Activated T-helper 1 cell treated with anti-CD3 and anti-CD28 coated beads, Interleukin-2, amount 50 U/mL, for 16 hours (primary cell): ENCODE data around the gene DNAJB9.
A peak's percentile ranks its signal among the peaks of the same experiment; 100 is the strongest.

ENCODE experiments used
- DNase-seq, 2 donors: peaks; one replicate each; pipeline ENCODE4 v3.0.0-alpha.2; 2020; ENCODE audit warnings: low read depth in 1 of 2, low spot score in 1 of 2

The DNAJB9 gene

GRCh38 chr7:108568801-108569380 lies 783 bp upstream of the DNAJB9 start:
- no peak for DNase-seq

DNA sequence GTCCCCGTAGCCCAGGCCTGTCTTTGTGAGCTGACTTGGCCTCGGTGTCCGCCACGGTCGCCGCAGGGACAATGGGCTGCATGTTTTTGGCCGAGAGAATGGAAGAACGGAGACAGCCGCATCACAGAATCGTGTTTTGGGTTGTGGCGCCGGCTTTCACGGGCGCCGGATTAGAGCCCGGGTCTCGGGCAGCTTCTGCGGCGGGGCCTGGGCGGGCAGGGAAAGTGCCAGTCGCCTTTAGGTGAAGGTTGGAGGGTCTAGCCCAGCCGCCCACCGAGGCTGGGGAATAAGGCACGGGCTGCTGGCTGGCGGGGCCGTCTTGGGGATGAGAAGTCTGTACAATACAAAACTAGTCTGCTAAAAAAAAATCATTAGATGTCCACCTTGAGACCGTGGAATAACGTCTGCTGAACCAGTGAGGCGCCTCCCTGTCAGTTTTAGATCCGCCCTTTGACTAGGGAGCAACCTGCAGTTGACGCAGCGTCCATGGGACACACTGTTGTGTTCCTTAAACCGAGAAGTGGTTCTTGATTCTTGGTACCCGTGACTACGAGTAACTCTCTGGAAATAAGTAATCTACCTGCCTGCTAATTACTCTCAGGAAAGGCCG lies 577 bp downstream of the DNAJB9 start:
- DNase-seq, result peak in 1 of 2 donors; percentile 31

DNA sequence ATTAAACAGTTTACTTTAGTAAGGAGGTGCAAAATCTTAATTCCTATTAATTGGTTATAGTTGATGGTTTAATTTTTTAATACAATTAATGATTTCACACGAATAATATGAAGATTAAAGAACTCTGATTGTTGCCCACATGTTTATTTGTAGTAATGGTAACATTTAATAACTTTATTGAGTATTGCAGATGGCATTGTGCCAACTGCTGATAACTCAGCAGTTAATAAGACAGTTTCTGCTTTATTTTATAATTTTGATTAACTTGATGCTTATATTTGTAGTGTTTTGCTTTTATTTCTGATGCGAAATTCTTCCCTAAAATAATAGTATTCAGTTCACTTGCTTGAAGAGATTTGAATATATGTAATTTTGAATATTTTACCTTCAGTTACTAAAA lies 2.8 kb downstream of the DNAJB9 start:
- DNase-seq, result no peak

DNA sequence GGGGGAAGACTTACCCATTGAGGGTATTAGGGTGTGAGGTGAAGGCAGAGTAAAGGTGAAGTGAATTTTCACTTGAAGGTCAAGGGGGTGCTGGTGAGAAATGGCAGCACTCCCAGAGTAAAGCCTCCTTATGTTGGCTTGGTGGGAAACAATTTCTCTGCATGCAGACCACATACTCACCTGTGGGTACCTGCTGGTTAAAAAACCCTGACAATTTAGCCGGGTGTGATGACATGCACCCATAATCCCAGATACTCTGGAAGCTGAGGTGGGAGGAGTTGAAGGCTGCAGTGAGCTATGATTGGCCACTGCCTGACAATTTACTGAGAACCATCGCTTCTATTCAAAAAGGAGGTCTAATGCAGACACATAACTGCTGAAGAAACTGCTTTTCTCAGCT lies 5.5 kb downstream of the DNAJB9 start:
- no peak for DNase-seq

DNA sequence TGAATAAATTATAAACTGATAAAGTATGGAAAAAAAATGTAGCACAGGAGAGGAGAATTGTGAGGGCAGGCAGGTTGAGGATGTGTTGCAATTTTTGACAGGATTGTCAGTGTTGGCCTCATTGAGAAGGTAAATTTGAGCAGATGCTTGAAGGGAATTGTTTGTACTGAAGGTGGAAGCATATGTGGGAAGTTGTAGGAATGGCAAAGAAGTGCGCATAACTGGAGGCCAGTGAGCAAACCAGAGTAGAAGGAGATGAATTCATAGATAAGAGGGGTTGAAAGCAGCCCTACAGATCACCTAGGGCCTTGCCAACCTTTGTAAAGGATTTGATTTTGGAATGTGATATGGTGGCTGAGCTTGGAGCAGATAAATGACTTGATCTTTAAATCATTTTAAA lies 6.4 kb downstream of the DNAJB9 start:
- DNase-seq, result no peak

DNA sequence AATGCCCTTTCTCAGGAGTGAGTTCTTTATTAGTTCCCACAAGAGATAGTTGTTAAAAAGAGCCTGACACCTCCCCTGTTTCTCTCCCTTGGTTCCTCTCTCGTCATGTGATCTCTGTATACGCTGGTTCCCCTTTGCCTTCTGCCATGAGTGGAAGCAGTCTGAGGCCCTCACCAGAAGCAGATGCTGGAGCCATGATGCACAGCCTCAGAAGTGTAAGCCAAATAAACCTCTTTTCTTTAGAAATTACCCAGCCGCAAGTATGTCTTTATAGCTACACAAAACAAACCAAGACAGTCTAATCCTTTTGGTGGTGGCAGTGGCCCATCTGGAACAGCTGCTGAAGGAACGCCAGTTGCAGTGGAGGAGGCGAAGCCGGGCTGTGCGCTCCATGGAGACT lies 9.3 kb downstream of the DNAJB9 start:
- no peak for DNase-seq

DNA sequence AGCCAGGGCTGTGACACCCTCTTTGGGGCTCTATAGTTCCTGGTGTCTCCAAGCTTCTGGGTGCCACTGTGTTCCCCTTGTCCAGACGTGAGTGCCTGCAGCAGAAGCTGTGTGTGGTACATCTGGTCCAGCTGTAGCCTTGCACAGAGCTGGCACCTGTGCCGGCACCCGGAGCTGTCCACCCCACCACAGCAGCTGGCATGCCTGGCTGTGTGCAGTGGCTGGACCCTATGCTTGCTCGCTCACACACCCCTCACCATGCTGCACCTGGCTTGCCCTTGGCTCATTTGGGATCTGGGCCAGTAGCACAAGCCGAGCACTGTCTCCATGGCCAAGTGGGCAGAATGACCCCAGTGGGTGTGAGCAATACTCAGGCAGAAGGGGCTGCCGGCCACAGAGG lies 10.6 kb downstream of the DNAJB9 start:
- no peak for DNase-seq

DNA sequence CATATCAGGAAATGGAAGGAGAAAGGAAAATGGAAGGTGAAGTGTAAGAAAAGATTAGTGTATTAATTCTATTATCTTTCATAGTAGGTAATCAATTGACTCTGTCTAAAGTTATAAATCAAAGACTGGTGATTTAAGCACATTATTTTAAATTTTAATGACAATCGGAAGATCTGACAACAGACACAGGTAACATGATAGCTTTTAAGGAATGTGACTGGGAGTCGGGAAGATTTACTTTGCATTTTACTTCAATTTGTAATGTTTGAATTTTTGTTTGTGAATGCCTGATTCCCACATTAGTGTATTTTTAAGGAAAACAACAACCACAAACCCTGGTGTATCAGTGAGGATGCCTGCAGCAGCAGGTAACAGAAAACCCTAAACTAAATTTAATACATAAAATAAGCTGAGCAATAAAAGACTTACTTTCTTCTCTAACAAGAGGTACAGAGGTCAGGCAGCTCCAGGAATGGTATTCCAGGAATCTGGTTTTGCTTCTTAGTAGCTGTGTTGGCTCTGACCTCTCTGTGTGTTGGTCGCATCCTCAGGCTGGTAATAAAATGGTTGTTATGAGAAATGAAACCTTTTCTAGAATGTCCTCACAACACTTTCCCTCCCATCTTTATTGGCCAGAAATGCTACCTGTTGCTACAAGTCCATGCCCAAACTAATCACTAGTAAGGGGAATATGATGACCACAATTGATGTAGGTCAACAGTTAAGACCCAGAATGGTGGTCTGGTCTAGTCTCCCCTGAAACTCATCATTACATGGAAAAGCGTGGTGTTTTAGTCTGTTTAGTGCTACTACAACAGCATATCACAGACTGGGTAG lies 12.2 kb downstream of the DNAJB9 start:
- DNase-seq, result no peak

DNA sequence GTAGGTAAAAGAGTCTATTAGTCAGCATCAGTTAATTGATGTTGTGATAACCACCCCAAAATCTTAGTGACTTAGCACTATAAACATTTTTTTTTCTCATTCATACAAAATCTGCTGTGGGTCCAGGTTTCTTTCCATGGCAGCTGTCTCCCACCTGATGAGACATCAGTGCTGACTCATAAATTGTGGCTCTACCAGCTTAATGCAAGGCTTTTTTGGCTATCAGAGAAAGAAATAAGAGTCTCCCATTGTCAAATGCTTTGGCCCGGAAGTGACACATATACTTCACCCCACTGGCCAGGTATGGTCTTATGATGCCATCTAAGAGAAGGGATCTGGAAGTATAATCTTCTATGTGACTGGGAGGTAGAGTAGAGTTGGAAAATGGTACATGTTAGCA lies 14.5 kb downstream of the DNAJB9 start:
- no peak for DNase-seq

DNA sequence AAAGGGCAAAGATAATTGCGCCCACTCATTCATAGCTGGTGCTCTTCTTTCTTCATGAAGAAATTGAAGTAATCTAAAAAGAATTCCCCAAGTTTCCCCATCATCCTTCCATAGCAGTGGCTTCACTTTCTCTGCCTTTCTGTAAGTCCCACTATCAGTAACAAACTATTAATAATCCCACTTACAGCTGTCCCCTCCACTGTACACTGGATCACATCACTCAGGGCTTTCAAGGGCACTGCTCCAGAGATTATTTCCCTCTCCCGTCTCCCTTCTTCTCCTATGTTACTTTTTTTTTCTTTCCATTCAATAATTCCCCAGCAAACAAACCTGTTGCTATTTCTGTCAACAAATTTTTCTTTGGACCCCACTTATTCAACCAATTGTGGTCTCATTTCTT lies 16.2 kb downstream of the DNAJB9 start:
- DNase-seq, result no peak

GRCh38 chr7:108586274-108586710 lies 16.6 kb downstream of the DNAJB9 start:
- no peak for DNase-seq

- DNase-seq, result no peak
Observed at GRCh38 chr7:108589199-108589598, 19.5 kb downstream of the DNAJB9 start.

DNA sequence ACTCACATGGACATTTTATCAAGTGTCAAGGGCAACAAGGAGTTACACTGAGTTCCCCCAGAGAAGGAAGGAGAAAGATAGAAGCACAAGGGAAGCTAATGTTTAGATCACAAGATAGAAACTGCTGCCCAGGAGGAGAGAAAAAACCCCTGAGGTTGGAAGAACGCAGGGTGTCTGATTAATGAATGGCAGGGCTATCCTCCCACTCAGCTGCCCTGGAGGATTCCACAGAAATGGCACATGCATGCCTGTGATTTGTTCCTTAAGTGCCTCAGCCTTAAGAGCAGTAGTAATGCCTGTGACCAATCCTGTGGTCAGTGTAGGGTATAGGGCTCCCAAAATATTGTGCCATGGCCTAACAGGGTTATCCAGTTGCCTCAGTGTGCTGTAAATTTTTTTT lies 20.2 kb downstream of the DNAJB9 start:
- no peak for DNase-seq

GRCh38 chr7:108590606-108591005 lies 20.9 kb downstream of the DNAJB9 start:
- no peak for DNase-seq

DNA sequence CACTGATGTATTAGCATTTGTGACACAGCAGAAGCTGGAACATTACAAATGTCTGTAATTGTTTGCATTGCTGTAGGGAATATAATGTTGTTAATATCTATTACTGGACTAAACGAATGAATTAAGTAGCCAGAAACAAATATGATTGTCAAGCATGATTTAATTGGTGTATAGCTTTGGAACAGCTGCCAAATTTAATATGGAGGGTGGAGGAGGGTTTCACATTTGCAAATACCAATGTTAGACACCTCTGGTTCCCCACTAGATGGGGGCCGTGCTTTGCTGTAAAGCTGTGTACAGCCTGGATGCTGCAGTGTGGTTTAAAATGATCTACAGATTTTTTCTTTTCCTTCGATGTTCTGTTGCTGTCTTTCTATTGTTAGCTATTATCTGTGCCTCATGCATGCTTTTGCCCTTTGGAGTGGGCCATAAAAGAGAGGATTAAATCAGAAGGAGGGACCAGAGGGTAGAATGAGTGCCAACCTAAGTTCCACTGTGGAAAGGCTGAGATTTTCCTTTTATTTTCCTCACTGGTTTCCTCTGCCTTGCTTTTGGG lies 23.1 kb downstream of the DNAJB9 start:
- no peak for DNase-seq

- DNase-seq, result no peak
Observed at GRCh38 chr7:108596560-108596959, 26.9 kb downstream of the DNAJB9 start.

DNA sequence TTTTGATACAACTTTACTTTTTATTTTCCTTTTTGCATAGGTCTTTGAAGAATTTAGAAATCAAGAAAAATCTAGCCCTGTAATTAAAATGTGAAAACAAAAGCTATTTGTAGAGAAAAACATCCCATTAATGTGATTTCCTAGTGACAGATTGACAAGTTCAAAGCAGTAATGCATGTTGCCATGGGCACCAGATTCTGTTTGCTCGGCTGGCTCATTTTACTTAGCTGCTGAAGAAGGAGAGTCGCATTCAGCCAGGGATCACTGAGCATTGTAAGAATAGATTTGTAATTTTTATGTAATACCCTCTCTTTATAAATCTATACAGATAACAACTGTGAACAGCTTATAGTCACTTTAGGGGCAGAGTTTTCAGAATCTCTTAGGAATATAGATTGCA lies 28.5 kb downstream of the DNAJB9 start:
- no peak for DNase-seq

DNA sequence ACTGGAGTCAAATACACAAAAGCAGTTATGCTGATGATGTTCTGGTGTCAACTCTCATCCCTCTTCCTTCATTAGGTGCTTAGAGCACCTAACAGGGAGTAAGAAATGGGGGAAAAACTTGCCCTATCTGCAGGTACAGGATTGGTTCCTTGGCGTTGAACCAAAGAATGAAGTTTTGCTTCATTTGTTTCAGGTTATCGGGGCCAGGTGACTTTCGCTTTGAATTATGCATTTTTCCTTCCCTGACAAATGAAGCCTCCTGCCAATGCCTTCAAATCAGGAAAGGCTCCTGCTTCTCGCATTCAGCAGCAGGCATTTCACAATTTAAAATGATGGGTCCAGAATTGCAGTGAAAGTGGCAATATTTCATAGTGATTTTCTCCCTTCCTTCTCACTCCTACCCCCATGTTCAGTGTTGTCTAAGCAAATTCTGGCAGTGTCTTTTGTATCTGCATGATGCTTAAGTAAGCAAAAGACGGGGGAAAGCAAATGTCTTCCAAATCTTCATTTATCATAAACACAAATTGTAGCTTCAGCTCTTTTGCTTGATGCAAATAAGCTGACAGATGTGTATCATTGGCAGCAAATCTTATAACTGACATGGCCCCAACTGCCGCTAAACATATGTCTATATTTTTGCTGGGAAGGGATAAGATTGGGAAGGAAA lies 29.4 kb downstream of the DNAJB9 start:
- no peak for DNase-seq

GRCh38 chr7:108600399-108600798 lies 30.7 kb downstream of the DNAJB9 start:
- DNase-seq, result no peak

DNA sequence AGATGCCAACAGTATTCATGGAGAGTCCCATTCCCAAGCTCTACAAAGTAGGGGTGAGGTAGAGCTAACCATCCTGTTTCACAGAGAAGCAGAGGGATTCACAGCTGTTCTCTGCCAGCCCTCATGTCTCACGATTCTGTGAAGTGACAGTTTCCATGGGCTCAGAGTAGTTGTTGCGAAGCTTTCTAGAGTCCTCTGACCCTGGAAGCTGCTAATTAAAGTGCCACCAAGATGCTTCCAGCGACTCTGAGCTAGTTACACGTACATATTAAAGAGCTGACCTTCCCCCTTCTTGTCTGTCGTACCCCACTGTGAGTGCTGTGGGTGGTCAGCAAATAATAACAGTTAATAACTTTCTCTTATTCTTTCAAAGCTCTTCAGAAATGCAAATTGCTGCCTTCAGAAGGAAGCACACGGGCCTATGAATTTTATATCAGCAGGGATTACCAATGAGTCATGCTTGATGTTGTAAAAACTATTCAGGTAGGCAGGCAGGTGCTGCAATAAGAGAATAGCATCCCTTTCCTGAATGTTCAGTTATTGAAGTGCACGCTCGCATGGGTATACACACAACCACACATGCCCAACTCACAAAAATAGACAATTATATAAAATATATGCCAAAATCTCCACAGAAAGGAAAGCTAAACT lies 34.1 kb downstream of the DNAJB9 start:
- DNase-seq, result no peak
